ENCODE data around the gene MOCS1. TPM values are rescaled to one million over a fixed set of nuclear protein-coding genes. Genes with fewer than 3 reads are reported as not detected.

Gene MOCS1
- polyA plus RNA-seq, 3 donors = 0.05 to 0.26 (median 0.12) TPM

- H3K4me3 Mint-ChIP-seq = no peak overlapping the region
- H3K9me3 Mint-ChIP-seq = peaks cover 0 to 3% (median 0%) of the 10 kb centered on the region in 7 donors
- DNase-seq = no peak
- H3K79me2 ChIP-seq (ENCODE audit: insufficient read depth, low read length) = no peaks in the 10 kb centered on the region
- TF ChIP-seq, protein P1, sequence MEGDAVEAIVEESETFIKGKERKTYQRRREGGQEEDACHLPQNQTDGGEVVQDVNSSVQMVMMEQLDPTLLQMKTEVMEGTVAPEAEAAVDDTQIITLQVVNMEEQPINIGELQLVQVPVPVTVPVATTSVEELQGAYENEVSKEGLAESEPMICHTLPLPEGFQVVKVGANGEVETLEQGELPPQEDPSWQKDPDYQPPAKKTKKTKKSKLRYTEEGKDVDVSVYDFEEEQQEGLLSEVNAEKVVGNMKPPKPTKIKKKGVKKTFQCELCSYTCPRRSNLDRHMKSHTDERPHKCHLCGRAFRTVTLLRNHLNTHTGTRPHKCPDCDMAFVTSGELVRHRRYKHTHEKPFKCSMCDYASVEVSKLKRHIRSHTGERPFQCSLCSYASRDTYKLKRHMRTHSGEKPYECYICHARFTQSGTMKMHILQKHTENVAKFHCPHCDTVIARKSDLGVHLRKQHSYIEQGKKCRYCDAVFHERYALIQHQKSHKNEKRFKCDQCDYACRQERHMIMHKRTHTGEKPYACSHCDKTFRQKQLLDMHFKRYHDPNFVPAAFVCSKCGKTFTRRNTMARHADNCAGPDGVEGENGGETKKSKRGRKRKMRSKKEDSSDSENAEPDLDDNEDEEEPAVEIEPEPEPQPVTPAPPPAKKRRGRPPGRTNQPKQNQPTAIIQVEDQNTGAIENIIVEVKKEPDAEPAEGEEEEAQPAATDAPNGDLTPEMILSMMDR (IDR thresholded peaks at IDR 0.05) = no peak
- no peaks in the 10 kb centered on the region for H3K9me3 ChIP-seq (replicated peaks in 1 of 2; ENCODE audit: control insufficient read depth in 1 of 2, insufficient read depth in 1 of 2, low read length in 2 of 2)
- no peak overlapping the region for H3K4me3 ChIP-seq (replicated peaks in 1 of 3; ENCODE audit: low read depth in 2 of 3, low read length in 3 of 3)
- H3K27me3 ChIP-seq (ENCODE audit: control insufficient read depth in 2 of 2, insufficient read depth in 2 of 2, low read length in 2 of 2) = no peaks in the 10 kb centered on the region
- H3K27me3 Mint-ChIP-seq (ENCODE audit: low read depth in 3 of 3) = peaks cover 0 to 1% (median 0%) of the 10 kb centered on the region in 3 donors
- no peaks in the 10 kb centered on the region for H3K36me3 ChIP-seq (replicated peaks in 1 of 2; ENCODE audit: control insufficient read depth in 1 of 2, insufficient read depth in 2 of 2, low read length in 2 of 2)
- intact Hi-C loops (cut with micrococcal nuclease) = no loop called here
- no peaks in the 10 kb centered on the region for H3K4me1 ChIP-seq (ENCODE audit: control insufficient read depth in 1 of 2, insufficient read depth in 2 of 2, low read length in 2 of 2)
- no peak overlapping the region for H3K9ac ChIP-seq (ENCODE audit: insufficient read depth, low read length, poor library complexity, severe bottlenecking)
- H3K27ac ChIP-seq (ENCODE audit: low read depth in 1 of 2, low read length in 2 of 2) = no peak overlapping the region
- no peak overlapping the region for H2AFZ ChIP-seq (ENCODE audit: insufficient read depth, low read depth, low read length, poor library complexity, severe bottlenecking)
- H3K27ac Mint-ChIP-seq = no peak overlapping the region
- H3K4me1 Mint-ChIP-seq = no peaks in the 10 kb centered on the region
- H4K20me1 ChIP-seq (ENCODE audit: insufficient read depth, low read length) = no peaks in the 10 kb centered on the region
- H3K4me2 ChIP-seq (replicated peaks; ENCODE audit: extremely low read depth, low read length, poor library complexity, severe bottlenecking) = no peak overlapping the region
- no peaks in the 10 kb centered on the region for H3K36me3 Mint-ChIP-seq
These were observed 16.0 kb upstream of the MOCS1 start for GRCh38 chr6:39950125-39950720.

DNA sequence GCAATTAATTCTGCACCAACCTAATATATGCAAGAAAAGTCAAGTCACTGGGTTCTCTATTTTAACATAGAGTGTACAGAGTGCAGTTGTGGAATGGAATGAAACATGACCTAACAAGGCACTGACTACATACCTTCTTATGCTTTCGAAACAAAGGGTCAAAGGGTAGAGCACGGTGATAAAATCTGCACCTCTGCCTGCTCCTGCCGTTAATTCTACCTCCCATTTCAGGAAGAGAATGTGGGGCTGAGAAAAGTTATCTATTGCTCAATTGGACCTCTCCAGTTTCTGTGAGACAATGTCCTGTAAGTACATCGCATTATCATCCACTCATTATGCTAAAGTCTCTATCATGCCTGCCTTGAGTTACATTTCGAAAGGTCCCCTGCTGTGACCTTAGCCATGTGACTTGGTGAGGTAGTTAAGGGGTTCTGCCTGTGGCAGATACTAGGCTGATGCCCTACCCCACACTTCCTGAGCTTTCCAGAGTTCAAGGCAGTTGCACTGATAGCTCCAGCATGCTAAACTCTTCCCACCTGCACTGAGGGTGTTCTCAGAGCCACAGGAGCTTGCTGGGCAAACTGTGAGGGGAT, 14.0 kb upstream of the MOCS1 start:
- Histone ChIP-seq H3K27ac (ENCODE audit: low read depth in 1 of 2, low read length in 2 of 2) (no peak overlapping the region), H3K36me3 (replicated peaks in 1 of 2; ENCODE audit: control insufficient read depth in 1 of 2, insufficient read depth in 2 of 2, low read length in 2 of 2) (no peaks in the 10 kb centered on the region), H3K4me2 (replicated peaks; ENCODE audit: extremely low read depth, low read length, poor library complexity, severe bottlenecking) (no peak overlapping the region)

More for the DNA sequence above, 14.0 kb upstream of the MOCS1 start:
- DNase-seq = no peak
- no peak overlapping the region for H3K27ac Mint-ChIP-seq
- Histone ChIP-seq H3K4me1 (ENCODE audit: control insufficient read depth in 1 of 2, insufficient read depth in 2 of 2, low read length in 2 of 2) (no peaks in the 10 kb centered on the region), H2AFZ (ENCODE audit: insufficient read depth, low read depth, low read length, poor library complexity, severe bottlenecking) (no peak overlapping the region), H3K9me3 (replicated peaks in 1 of 2; ENCODE audit: control insufficient read depth in 1 of 2, insufficient read depth in 1 of 2, low read length in 2 of 2) (no peaks in the 10 kb centered on the region), H3K9ac (ENCODE audit: insufficient read depth, low read length, poor library complexity, severe bottlenecking) (no peak overlapping the region), H3K4me3 (replicated peaks in 1 of 3; ENCODE audit: low read depth in 2 of 3, low read length in 3 of 3) (no peak overlapping the region), H3K79me2 (ENCODE audit: insufficient read depth, low read length) (no peaks in the 10 kb centered on the region), H4K20me1 (ENCODE audit: insufficient read depth, low read length) (no peaks in the 10 kb centered on the region), H3K27me3 (ENCODE audit: control insufficient read depth in 2 of 2, insufficient read depth in 2 of 2, low read length in 2 of 2) (no peaks in the 10 kb centered on the region)
- no peaks in the 10 kb centered on the region for H3K36me3 Mint-ChIP-seq
- peaks cover 0 to 2% (median 0%) of the 10 kb centered on the region in 7 donors for H3K9me3 Mint-ChIP-seq
- intact Hi-C loops (cut with micrococcal nuclease) = no loop called here
- H3K4me1 Mint-ChIP-seq = no peaks in the 10 kb centered on the region
- WGBS (ENCODE audit: insufficient coverage) = no CpG with 5 or more reads among the region's 5 CpGs
- H3K4me3 Mint-ChIP-seq = no peak overlapping the region
- peaks cover 0 to 2% (median 1%) of the 10 kb centered on the region in 3 donors for H3K27me3 Mint-ChIP-seq (ENCODE audit: low read depth in 3 of 3)
- TF ChIP-seq, protein P1 (IDR thresholded peaks at IDR 0.05) = no peak
